ENCODE results near the gene ERICH4. TPM values are rescaled to one million over a fixed set of nuclear protein-coding genes. Genes with fewer than 3 reads are reported as not detected.
"Not testable (repeated sequence)": the region's sequence is repeated elsewhere in the genome, so short reads cannot be mapped to it uniquely, and the experiment has no call there.

The ERICH4 gene
- polyA plus RNA-seq, 1 of the 3 experiments (the other 2 are of a cell fraction), result not detected

- Histone ChIP-seq H2AFZ (ENCODE audit: low read depth) (no peak overlapping the region), H3K27ac (ENCODE audit: low read depth in 2 of 2, low read length in 1 of 2) (no peak overlapping the region), H3K4me3 (ENCODE audit: low read depth in 2 of 2, low read length in 1 of 2) (no peak overlapping the region), H3K27me3 (ENCODE audit: insufficient read depth) (no peaks in the 10 kb centered on the region), H3K4me1 (ENCODE audit: control insufficient read depth in 1 of 2, insufficient read depth in 2 of 2, low read depth in 1 of 2, low read length in 1 of 2) (peaks cover 0 to 4% of the 10 kb centered on the region in 2 experiments; a peak in 3 of 4 replicates), H3K4me2 (no peak overlapping the region), H3K9me2 (no peaks in the 10 kb centered on the region), H3K9ac (no peak overlapping the region), H3F3A (replicated peaks; ENCODE audit: insufficient read depth) (peaks cover 6% of the 10 kb centered on the region), H3K36me3 (replicated peaks in 1 of 2; ENCODE audit: control insufficient read depth in 1 of 2, insufficient read depth in 2 of 2, low read length in 1 of 2) (peaks cover 4 to 14% of the 10 kb centered on the region in 2 experiments), H4K20me1 (ENCODE audit: insufficient read depth) (no peaks in the 10 kb centered on the region), H3K9me3 (no peaks in the 10 kb centered on the region), H3K79me2 (ENCODE audit: insufficient read depth) (peaks cover 13% of the 10 kb centered on the region; the same call in 1 of the 2 replicates)
- TF ChIP-seq, protein P1, sequence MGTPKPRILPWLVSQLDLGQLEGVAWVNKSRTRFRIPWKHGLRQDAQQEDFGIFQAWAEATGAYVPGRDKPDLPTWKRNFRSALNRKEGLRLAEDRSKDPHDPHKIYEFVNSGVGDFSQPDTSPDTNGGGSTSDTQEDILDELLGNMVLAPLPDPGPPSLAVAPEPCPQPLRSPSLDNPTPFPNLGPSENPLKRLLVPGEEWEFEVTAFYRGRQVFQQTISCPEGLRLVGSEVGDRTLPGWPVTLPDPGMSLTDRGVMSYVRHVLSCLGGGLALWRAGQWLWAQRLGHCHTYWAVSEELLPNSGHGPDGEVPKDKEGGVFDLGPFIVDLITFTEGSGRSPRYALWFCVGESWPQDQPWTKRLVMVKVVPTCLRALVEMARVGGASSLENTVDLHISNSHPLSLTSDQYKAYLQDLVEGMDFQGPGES (IDR thresholded peaks at IDR 0.05; ENCODE audit: low read depth, low read length), result no peak
- no peak for TF ChIP-seq RAD21 (IDR thresholded peaks at IDR 0.05; ENCODE audit: low read length)
- no peak for DNase-seq
- CTCF ChIA-PET, result no interaction called here
- POLR2A ChIA-PET, result no interaction called here
- 92% methylated on average over 5 of the region's 5 CpGs for WGBS (ENCODE audit: low lambda C conversion rate)
Measured at GRCh38 chr19:41434450-41434849, 8.5 kb upstream of the ERICH4 start.

- H3K9me2 ChIP-seq; H3K27ac ChIP-seq (ENCODE audit: low read depth in 2 of 2, low read length in 1 of 2); H2AFZ ChIP-seq (ENCODE audit: low read depth); H3F3A ChIP-seq (replicated peaks; ENCODE audit: insufficient read depth); H3K4me3 ChIP-seq (ENCODE audit: low read depth in 2 of 2, low read length in 1 of 2); H4K20me1 ChIP-seq (ENCODE audit: insufficient read depth); H3K27me3 ChIP-seq (ENCODE audit: insufficient read depth); DNase-seq; H3K4me2 ChIP-seq; H3K9ac ChIP-seq; H3K9me3 ChIP-seq; H3K4me1 ChIP-seq (ENCODE audit: control insufficient read depth in 1 of 2, insufficient read depth in 2 of 2, low read depth in 1 of 2, low read length in 1 of 2): not testable (repeated sequence)
- ChIA-PET POLR2A (interaction anchor here (0.5 to 0.6 kb wide), 2 partner anchors 79 to 679 kb away, joined by 3 to 4 read pairs; no protein-coding TSS in a partner anchor), CTCF (interaction anchor here (0.6 to 1.8 kb wide), 3 partner anchors 10 to 1172 kb away, joined by 3 to 4 read pairs (median 4); no protein-coding TSS in a partner anchor)
- H3K79me2 ChIP-seq (ENCODE audit: insufficient read depth), result peaks cover 13% of the 10 kb centered on the region; the same call in 1 of the 2 replicates
- peaks cover 4 to 14% of the 10 kb centered on the region in 2 experiments for H3K36me3 ChIP-seq (replicated peaks in 1 of 2; ENCODE audit: control insufficient read depth in 1 of 2, insufficient read depth in 2 of 2, low read length in 1 of 2)
- WGBS (ENCODE audit: low lambda C conversion rate), result 97% methylated on average over 11 of the region's 11 CpGs
Measured at GRCh38 chr19:41435376-41435775, 7.6 kb upstream of the ERICH4 start.

GRCh38 chr19:41435936-41436673 lies 6.9 kb upstream of the ERICH4 start:
- CTCF ChIA-PET, result interaction anchor here (1.3 to 1.8 kb wide), 3 partner anchors 11 to 127 kb away, joined by 3 to 4 read pairs (median 4); no protein-coding TSS in a partner anchor

More at GRCh38 chr19:41435936-41436673, 6.9 kb upstream of the ERICH4 start:
- Histone ChIP-seq H3K36me3 (replicated peaks in 1 of 2; ENCODE audit: control insufficient read depth in 1 of 2, insufficient read depth in 2 of 2, low read length in 1 of 2) (peaks cover 4 to 14% of the 10 kb centered on the region in 2 experiments), H2AFZ (ENCODE audit: low read depth) (no peak overlapping the region), H4K20me1 (ENCODE audit: insufficient read depth) (no peaks in the 10 kb centered on the region), H3K9ac (no peak overlapping the region), H3K79me2 (ENCODE audit: insufficient read depth) (peaks cover 13% of the 10 kb centered on the region; the same call in 1 of the 2 replicates), H3K4me2 (no peak overlapping the region), H3K4me3 (ENCODE audit: low read depth in 2 of 2, low read length in 1 of 2) (no peak overlapping the region), H3K9me2 (no peaks in the 10 kb centered on the region), H3K9me3 (no peaks in the 10 kb centered on the region), H3K27ac (ENCODE audit: low read depth in 2 of 2, low read length in 1 of 2) (no peak overlapping the region), H3K4me1 (ENCODE audit: control insufficient read depth in 1 of 2, insufficient read depth in 2 of 2, low read depth in 1 of 2, low read length in 1 of 2) (peaks cover 0 to 4% of the 10 kb centered on the region in 2 experiments; a peak in 3 of 4 replicates), H3F3A (replicated peaks; ENCODE audit: insufficient read depth) (peaks cover 4% of the 10 kb centered on the region), H3K27me3 (ENCODE audit: insufficient read depth) (no peaks in the 10 kb centered on the region)
- POLR2A ChIA-PET, result interaction anchor here (0.6 kb wide), 1 partner anchor 48 kb away, joined by 3 read pairs; no protein-coding TSS in a partner anchor
- TF ChIP-seq NFIC (IDR thresholded peaks at IDR 0.05; ENCODE audit: borderline replicate concordance), result no peak
- TF ChIP-seq USF1 (IDR thresholded peaks at IDR 0.05; ENCODE audit: borderline replicate concordance, low read depth), result no peak
- TF ChIP-seq SIN3A (IDR thresholded peaks at IDR 0.05; ENCODE audit: borderline replicate concordance, low read depth, low read length), result no peak
- no peak for TF ChIP-seq RAD21 (IDR thresholded peaks at IDR 0.05; ENCODE audit: low read length)
- no peak for TF ChIP-seq EZH2phosphoT487 (IDR thresholded peaks at IDR 0.05; ENCODE audit: borderline replicate concordance, low read depth)
- TF ChIP-seq RCOR1 (IDR thresholded peaks at IDR 0.05; ENCODE audit: low read length), result no peak
- TF ChIP-seq TCF12 (IDR thresholded peaks at IDR 0.05), result no peak
- no peak for TF ChIP-seq POLR2AphosphoS5 (IDR thresholded peaks at IDR 0.05; ENCODE audit: low read depth, low read length)
- no peak for DNase-seq
- WGBS (ENCODE audit: low lambda C conversion rate), result 94% methylated on average over 19 of the region's 19 CpGs

All from SK-N-SH (cell line).